HG02588 (cell line): ENCODE results near the gene RGCC.

Experiments
- ATAC-seq: cut with Tn5 transposase; IDR thresholded peaks from one replicate; pipeline ENCODE4 v1.9.1; 2021; ENCODE audit warnings: mild to moderate bottlenecking, moderate library complexity; ENCODE audit not compliant: unreplicated experiment

RGCC gene

DNA sequence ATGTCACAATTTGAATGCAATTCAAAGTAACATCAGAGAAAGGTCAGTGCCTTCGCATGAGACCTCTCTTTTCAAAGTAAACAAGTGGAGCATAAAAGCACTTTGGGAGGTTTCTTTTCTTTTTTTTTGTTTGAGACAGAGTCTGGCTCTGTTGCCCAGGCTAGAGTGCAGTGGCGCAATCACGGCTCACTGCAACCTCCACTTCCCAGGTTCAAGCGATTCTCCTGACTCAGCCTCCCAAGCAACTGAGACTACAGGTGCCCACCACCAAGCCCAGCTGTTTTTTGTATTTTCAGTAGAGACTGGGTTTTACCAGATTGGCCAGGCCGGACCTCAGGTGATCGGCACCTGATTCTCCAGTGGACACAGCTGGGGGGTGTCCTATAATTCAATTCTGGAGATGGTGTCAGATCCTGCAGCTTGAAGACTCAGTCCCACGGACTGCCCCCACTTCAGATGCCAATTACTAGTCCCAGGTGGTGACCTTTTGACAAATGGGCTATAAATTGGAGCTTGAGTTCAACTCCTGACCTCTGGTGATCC, 57.6 kb downstream of the RGCC start:
- ATAC-seq: no peak

DNA sequence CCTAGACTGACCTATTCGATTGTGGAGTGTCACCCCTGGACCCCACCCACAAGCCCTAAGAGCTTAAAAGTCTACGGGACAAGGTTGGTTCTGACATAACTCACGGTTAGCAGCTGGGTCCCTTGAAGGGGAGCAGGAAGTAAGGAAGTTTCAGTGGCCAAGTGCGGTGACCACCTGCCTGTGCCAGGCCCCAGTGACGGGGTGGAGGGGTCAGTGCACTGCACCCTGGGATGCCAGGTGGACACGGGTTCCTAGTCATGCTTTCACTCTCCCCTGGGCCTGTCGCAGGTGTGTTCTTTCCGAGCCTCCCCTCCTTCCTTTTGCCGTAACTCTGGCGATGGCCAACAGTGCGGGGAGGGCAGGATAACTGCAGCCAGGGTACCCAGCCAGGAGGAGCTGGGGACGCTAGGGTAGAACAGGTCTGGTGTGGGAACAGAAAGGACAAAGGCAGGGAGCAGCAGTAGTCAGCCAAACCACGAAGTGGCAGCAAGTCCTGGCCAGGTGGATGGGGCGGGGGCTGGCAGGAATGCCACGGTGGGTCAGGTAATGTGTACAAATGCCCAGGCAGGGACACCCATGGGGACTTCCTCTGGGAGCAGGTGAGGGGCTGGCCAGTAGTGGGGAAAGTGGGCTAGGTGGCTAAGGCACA, 58.3 kb downstream of the RGCC start:
- no peak for ATAC-seq

DNA sequence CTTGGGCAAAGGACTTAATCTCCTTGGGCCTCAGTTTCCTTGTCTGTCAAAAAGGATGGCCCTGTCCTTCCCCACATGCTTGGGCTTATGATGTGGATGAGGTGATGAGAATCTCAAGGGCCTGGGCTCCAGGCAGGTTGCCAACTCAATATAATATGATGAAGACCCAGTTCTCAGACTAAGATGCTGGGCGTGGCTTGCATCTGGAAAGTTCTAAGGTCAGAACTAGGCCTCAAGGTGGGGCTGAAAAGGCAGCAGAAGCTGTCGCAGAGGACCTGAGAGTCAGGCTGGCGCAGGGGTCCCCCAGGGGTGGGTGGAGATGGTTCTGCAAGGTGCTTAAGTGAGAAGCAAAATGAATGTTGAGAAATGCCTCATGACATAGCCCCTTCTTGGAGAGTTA, 58.8 kb downstream of the RGCC start:
- ATAC-seq: no peak

GRCh38 chr13:41516760-41517159, 59.4 kb downstream of the RGCC start:
- ATAC-seq: no peak

- ATAC-seq: no peak
These were observed 62.8 kb downstream of the RGCC start for GRCh38 chr13:41520016-41520659.
